Measurements from ENCODE around the gene ITGA1.

Gene ITGA1

DNA sequence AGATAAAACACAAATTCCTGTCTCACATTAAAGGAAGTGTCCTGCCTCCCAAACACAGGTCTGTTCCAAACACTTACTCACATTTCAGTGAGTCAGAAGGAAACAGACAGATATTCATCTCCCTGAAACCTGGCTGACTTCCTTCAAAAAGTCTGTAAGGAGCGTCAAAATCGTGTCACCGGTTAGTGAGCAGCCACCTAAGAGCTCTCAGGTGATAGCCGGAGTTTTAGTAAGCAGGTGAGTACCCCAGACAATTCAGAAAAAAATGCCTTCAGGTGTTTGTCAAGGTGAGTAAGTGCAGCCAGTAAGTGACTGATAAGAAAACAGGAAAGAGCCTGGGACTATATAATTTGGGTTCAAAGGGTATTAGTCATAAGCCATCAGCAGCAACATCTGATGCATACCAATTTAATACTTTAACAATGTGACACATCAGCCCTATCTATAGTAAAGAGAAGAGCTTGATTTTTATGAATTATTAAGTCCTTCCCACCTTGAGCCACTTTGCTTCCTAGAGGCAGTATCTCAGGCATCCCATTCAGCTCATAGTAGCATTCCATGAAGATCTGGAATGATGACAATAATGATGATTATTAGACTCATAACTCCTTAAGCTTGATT lies 200.1 kb downstream of the ITGA1 start:
- Histone ChIP-seq H3K27me3 (ENCODE audit: control insufficient read depth, insufficient read depth, low read length) (peaks cover 46% of the 10 kb centered on the region), H3K27ac (ENCODE audit: low read depth, low read length) (no peak overlapping the region), H3K9me3 (ENCODE audit: control insufficient read depth, insufficient read depth, low read depth, low read length) (no peaks in the 10 kb centered on the region), H3K9ac (ENCODE audit: low read length) (no peak overlapping the region), H3K4me3 (ENCODE audit: low read depth, low read length) (no peak overlapping the region), H3K4me1 (ENCODE audit: control insufficient read depth, insufficient read depth, low read length) (peaks cover 6% of the 10 kb centered on the region; the same call in 1 of the 2 replicates), H3K36me3 (ENCODE audit: control insufficient read depth, insufficient read depth, low read length) (no peaks in the 10 kb centered on the region)

DNA sequence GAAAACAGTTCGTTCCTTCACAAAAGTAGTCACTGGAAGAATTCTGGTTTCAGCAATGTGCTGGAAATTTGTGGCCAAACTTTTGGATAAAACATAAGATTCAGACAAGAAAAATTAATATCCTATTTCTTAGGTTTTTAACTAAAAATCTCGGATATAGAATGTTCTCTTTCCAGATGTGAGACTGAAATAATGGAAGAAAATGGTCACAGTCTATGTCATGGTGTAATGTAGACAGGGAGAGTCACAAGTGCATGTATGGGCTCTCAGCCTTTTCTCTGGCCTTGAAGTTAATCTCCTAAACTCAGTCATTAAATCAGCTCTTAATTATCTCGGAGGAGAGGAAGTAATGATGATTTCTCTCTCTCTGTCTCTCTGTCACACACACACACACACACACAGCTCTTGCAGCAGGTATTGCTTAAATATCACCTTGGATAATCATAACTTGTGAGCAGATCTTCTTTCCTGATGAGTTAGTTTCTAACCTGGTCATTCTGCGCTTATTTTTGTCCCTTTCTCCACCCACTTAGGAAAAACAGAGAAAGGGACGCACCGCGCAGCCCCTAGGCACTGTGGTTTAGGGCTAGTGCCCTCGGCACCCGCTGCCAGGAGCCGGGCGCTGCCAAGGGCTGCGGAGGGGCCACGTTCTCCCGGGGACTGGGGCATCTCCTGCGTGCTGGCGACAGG lies 200.8 kb downstream of the ITGA1 start:
- H3K9me3 ChIP-seq (ENCODE audit: control insufficient read depth, insufficient read depth, low read depth, low read length): no peaks in the 10 kb centered on the region

DNA sequence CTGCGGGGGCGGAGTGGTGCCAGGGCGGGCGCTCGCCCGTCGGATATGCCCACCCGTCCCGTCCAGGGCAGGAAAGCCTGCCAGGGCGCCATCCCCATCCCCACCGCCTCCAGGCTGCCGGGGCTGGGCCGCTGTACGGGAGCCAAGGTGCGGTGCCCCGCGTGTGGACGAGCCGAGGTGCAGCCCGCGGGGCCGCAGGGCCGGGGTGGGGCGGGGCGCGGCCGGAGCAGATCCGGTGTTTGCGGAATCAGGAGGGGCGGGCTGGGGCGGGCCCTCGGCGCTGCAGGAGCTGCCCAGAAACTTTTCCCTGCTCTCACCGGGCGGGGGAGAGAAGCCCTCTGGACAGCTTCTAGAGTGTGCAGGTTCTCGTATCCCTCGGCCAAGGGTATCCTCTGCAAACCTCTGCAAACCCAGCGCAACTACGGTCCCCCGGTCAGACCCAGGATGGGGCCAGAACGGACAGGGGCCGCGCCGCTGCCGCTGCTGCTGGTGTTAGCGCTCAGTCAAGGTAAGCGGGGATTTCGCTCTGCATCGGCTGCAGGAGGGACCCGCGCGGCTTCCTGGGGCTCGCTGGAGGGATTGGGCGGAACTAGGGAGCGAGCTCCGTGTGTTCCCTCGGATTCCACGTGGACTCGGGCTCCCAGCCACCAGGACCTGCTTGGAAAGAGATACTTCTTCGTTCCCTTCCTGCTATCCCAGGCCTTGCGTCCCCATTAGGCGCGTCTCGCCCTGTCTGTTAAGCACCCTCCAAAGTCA lies 201.5 kb downstream of the ITGA1 start, which contains the start of gene ITGA2:
ITGA2 (plus strand) TSS at position 328 of the 756 bp plus-strand sequence; CDS start at position 445, 117 bp downstream.
- Histone ChIP-seq H3K4me1 (ENCODE audit: control insufficient read depth, insufficient read depth, low read length) (no peaks in the 10 kb centered on the region), H3K36me3 (ENCODE audit: control insufficient read depth, insufficient read depth, low read length) (no peaks in the 10 kb centered on the region), H3K9ac (ENCODE audit: low read length) (peak within 1 kb of the TSS; percentile 62), H3K27me3 (ENCODE audit: control insufficient read depth, insufficient read depth, low read length) (peaks cover 46% of the 10 kb centered on the region), H3K4me3 (ENCODE audit: low read depth, low read length) (peak within 1 kb of the TSS; percentile 90), H3K27ac (ENCODE audit: low read depth, low read length) (no peak within 1 kb of the TSS), H3K9me3 (ENCODE audit: control insufficient read depth, insufficient read depth, low read depth, low read length) (no peaks in the 10 kb centered on the region)

More for the DNA sequence above, 200.8 kb downstream of the ITGA1 start:
- Histone ChIP-seq H3K27me3 (ENCODE audit: control insufficient read depth, insufficient read depth, low read length) (peaks cover 46% of the 10 kb centered on the region), H3K36me3 (ENCODE audit: control insufficient read depth, insufficient read depth, low read length) (no peaks in the 10 kb centered on the region), H3K9ac (ENCODE audit: low read length) (peak overlapping the region; percentile 9), H3K27ac (ENCODE audit: low read depth, low read length) (no peak overlapping the region), H3K4me1 (ENCODE audit: control insufficient read depth, insufficient read depth, low read length) (peaks cover 4% of the 10 kb centered on the region; the same call in 1 of the 2 replicates), H3K4me3 (ENCODE audit: low read depth, low read length) (peak overlapping the region; percentile 90)

DNA sequence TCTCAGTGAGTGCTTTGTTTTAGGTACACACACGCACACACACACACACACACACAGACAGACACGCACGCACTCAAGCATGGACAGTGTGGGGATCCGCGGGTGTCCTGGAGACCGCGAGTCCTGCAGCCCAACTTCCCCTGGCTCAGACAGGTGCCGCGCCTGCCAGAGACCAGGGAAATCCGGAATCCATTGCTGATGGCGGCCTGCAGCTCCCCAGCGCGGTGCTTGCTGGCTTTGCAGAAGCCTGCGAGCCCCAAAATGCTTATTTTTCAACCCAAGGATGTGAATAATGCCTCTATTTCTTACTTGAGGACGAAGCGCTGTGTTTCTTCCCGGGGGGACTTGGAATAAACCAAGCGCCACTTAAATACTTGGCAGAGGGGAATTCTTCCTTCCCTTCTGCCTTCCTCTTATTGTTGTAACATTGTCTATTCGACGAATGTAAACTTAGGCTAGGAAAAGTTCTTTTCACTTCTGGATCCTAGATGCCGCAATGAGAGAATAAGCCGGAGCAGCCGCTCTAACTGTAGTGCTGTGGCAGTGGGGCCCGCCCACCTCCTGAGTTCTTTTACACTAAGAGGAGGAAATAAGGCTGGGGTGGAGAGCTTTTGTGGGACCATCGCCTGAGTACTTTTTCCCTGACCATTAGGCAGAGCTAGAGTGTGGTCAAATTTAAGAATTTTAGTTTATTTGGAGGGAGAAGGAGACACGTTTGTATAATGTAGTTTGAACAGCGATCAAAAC lies 202.2 kb downstream of the ITGA1 start:
- H3K36me3 ChIP-seq (ENCODE audit: control insufficient read depth, insufficient read depth, low read length): no peaks in the 10 kb centered on the region
- H3K9ac ChIP-seq (ENCODE audit: low read length): peak overlapping the region; percentile 62
- peak overlapping the region; percentile 90 for H3K4me3 ChIP-seq (ENCODE audit: low read depth, low read length)
- no peaks in the 10 kb centered on the region for H3K9me3 ChIP-seq (ENCODE audit: control insufficient read depth, insufficient read depth, low read depth, low read length)
- no peak overlapping the region for H3K27ac ChIP-seq (ENCODE audit: low read depth, low read length)
- peaks cover 46% of the 10 kb centered on the region for H3K27me3 ChIP-seq (ENCODE audit: control insufficient read depth, insufficient read depth, low read length)
- no peaks in the 10 kb centered on the region for H3K4me1 ChIP-seq (ENCODE audit: control insufficient read depth, insufficient read depth, low read length)

DNA sequence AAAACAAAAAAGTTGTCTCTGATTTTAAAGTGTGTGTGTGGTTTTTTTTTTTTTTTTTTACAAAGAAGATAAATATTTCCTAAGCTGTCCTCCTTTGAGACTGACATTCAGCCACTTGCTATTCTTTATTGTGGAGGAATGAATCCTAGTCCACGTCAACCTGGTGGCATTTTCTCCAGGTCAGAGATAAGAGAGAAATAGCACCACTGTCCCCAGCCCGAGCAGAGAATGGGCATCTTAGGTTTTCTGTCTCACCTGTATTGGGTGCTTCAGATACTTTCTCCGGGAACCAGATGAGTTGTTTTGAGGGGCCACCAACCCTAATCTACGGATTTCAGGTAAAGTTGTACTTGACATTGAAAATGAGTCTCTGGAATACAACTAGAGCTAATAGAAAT lies 202.8 kb downstream of the ITGA1 start:
- no peak overlapping the region for H3K9ac ChIP-seq (ENCODE audit: low read length)
- no peak overlapping the region for H3K27ac ChIP-seq (ENCODE audit: low read depth, low read length)
- H3K9me3 ChIP-seq (ENCODE audit: control insufficient read depth, insufficient read depth, low read depth, low read length): no peaks in the 10 kb centered on the region
- H3K27me3 ChIP-seq (ENCODE audit: control insufficient read depth, insufficient read depth, low read length): peaks cover 46% of the 10 kb centered on the region
- peak overlapping the region; percentile 90 for H3K4me3 ChIP-seq (ENCODE audit: low read depth, low read length)
- H3K4me1 ChIP-seq (ENCODE audit: control insufficient read depth, insufficient read depth, low read length): no peaks in the 10 kb centered on the region
- H3K36me3 ChIP-seq (ENCODE audit: control insufficient read depth, insufficient read depth, low read length): no peaks in the 10 kb centered on the region

DNA sequence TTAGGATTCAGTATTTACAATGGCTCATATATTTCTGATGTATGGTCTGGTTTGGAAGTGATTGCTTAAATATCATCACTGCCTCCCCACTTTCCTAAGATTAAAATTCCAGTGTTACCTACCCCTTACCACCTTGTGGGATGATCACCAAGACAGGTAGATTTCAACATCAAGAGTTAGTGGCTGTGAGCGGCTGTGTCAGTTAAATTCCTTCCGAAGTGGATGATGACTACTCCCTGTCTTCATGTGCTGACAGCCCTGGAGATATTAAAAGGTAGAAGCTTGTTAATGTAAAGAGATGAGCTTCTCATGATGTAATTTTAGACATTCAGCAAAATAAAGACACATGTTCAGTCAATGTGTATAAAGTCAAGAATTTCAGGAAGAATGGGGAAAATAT lies 205.7 kb downstream of the ITGA1 start:
- H3K36me3 ChIP-seq (ENCODE audit: control insufficient read depth, insufficient read depth, low read length): no peaks in the 10 kb centered on the region
- H3K4me3 ChIP-seq (ENCODE audit: low read depth, low read length): no peak overlapping the region
- no peak overlapping the region for H3K9ac ChIP-seq (ENCODE audit: low read length)
- H3K4me1 ChIP-seq (ENCODE audit: control insufficient read depth, insufficient read depth, low read length): no peaks in the 10 kb centered on the region
- no peak overlapping the region for H3K27ac ChIP-seq (ENCODE audit: low read depth, low read length)
- H3K27me3 ChIP-seq (ENCODE audit: control insufficient read depth, insufficient read depth, low read length): peaks cover 32% of the 10 kb centered on the region
- no peaks in the 10 kb centered on the region for H3K9me3 ChIP-seq (ENCODE audit: control insufficient read depth, insufficient read depth, low read depth, low read length)

DNA sequence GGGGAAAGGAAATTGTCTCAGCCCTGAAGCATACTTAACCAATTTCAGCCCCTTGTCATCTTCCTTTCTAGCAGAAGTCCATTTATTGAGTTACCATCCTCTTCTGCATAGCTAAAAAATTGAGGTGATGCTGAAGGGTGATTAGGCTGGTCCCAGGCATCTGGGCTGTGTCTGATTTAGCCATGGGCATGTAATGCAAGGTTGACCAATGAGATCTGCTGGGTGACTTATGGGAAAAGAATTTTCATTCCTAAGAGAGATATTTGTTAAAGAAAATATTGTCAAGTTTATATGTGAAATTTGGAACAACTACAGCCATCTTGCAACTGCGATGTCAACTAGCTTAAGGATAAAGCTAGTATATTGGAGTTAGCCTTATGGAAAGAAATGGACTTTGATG lies 206.6 kb downstream of the ITGA1 start:
- peaks cover 24% of the 10 kb centered on the region for H3K27me3 ChIP-seq (ENCODE audit: control insufficient read depth, insufficient read depth, low read length)
- no peak overlapping the region for H3K27ac ChIP-seq (ENCODE audit: low read depth, low read length)
- no peaks in the 10 kb centered on the region for H3K36me3 ChIP-seq (ENCODE audit: control insufficient read depth, insufficient read depth, low read length)
- H3K4me3 ChIP-seq (ENCODE audit: low read depth, low read length): no peak overlapping the region
- no peaks in the 10 kb centered on the region for H3K9me3 ChIP-seq (ENCODE audit: control insufficient read depth, insufficient read depth, low read depth, low read length)
- H3K4me1 ChIP-seq (ENCODE audit: control insufficient read depth, insufficient read depth, low read length): no peaks in the 10 kb centered on the region
- H3K9ac ChIP-seq (ENCODE audit: low read length): no peak overlapping the region

DNA sequence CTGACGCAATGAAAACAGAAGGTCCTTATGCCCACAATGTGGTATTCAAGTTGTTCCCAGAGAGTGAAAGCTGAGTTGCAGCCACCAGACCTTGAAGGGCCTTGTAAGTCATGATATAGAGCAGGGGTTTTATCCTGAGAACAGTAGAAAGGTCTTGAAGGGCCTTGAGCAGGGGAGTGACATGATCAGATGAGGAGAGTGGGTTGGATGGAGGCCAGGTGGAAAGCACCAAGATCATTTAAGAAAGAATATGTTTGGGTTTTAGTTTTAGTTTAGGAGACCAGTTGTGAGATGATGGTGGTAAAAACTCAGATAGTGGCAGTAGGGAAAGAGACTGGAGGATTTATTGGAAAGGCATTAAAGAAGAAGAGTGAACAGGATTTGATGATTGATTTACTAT lies 207.4 kb downstream of the ITGA1 start:
- H3K36me3 ChIP-seq (ENCODE audit: control insufficient read depth, insufficient read depth, low read length): no peaks in the 10 kb centered on the region
- H3K4me3 ChIP-seq (ENCODE audit: low read depth, low read length): no peak overlapping the region
- H3K27me3 ChIP-seq (ENCODE audit: control insufficient read depth, insufficient read depth, low read length): peaks cover 15% of the 10 kb centered on the region; the same call in 1 of the 2 replicates
- H3K27ac ChIP-seq (ENCODE audit: low read depth, low read length): no peak overlapping the region
- H3K9me3 ChIP-seq (ENCODE audit: control insufficient read depth, insufficient read depth, low read depth, low read length): no peaks in the 10 kb centered on the region
- H3K4me1 ChIP-seq (ENCODE audit: control insufficient read depth, insufficient read depth, low read length): no peaks in the 10 kb centered on the region
- no peak overlapping the region for H3K9ac ChIP-seq (ENCODE audit: low read length)

DNA sequence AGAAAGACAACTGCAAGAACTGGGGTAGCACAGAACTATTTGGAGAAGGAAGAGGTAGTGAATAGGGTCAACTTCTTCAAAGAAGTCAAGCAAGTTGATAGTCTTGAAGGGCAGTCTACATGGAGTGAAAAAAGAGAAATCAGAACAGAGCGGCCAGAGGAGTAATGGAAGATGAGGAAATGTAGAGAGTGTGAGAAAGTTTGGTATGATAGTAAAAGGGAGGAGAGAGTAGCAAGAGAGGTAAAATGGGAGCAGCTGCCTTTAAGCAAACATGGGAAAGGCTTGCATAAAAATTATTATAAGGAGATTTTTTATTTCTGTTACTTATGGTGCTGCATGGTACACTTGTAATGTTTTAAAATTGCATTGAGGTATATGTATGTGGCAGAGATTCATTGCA lies 208.2 kb downstream of the ITGA1 start:
- Histone ChIP-seq H3K4me3 (ENCODE audit: low read depth, low read length) (no peak overlapping the region), H3K27me3 (ENCODE audit: control insufficient read depth, insufficient read depth, low read length) (peaks cover 7% of the 10 kb centered on the region; the same call in 1 of the 2 replicates), H3K9me3 (ENCODE audit: control insufficient read depth, insufficient read depth, low read depth, low read length) (no peaks in the 10 kb centered on the region), H3K9ac (ENCODE audit: low read length) (no peak overlapping the region), H3K27ac (ENCODE audit: low read depth, low read length) (no peak overlapping the region), H3K36me3 (ENCODE audit: control insufficient read depth, insufficient read depth, low read length) (no peaks in the 10 kb centered on the region), H3K4me1 (ENCODE audit: control insufficient read depth, insufficient read depth, low read length) (no peaks in the 10 kb centered on the region)

DNA sequence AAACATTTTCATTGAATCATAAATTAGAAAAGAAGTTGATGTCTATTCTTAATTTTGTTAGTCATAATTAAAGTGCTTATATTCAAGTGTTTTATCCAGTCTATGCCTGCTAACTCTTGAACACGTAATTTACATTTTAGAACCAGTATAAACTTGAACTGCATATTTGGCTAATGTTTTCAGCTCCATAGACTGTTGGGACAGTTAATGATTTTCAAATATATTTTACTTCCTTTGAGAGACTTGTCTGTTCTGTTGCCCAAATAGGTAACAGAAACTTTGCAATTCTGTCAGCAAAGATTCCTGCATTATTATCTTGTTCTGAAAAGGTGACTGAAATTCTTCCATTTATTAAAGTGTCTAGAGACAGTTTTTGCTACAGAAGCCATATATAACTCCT lies 209.3 kb downstream of the ITGA1 start:
- Histone ChIP-seq H3K27ac (ENCODE audit: low read depth, low read length) (no peak overlapping the region), H3K9ac (ENCODE audit: low read length) (no peak overlapping the region)

More for the DNA sequence above, 209.3 kb downstream of the ITGA1 start:
- Histone ChIP-seq H3K4me1 (ENCODE audit: control insufficient read depth, insufficient read depth, low read length) (no peaks in the 10 kb centered on the region), H3K36me3 (ENCODE audit: control insufficient read depth, insufficient read depth, low read length) (no peaks in the 10 kb centered on the region), H3K9me3 (ENCODE audit: control insufficient read depth, insufficient read depth, low read depth, low read length) (no peaks in the 10 kb centered on the region), H3K27me3 (ENCODE audit: control insufficient read depth, insufficient read depth, low read length) (peaks cover 2% of the 10 kb centered on the region; the same call in 1 of the 2 replicates), H3K4me3 (ENCODE audit: low read depth, low read length) (no peak overlapping the region)
